ENCODE data around the gene SDHA. TPM values are rescaled to one million over a fixed set of nuclear protein-coding genes. Genes with fewer than 3 reads are reported as not detected.

Gene SDHA
- total and polyA plus RNA-seq, 10 of the 15 experiments (the other 5 are each of a cell fraction or from before 2014, with no cell fraction given): 63.3 to 205 (median 104) TPM

GRCh38 chr5:197892-198489 lies 20.1 kb upstream of the SDHA start:
- SMC1A ChIA-PET (ENCODE audit: uncharacterized antibody, unreplicated experiment): no interaction called here
- RAD21 ChIA-PET (ENCODE audit: unreplicated experiment): no interaction called here
- Histone ChIP-seq H3K36me3 (ENCODE audit: control insufficient read depth in 2 of 2, insufficient read depth in 2 of 2, low read length in 1 of 2) (no peaks in the 10 kb centered on the region), H3K4me1 (ENCODE audit: control insufficient read depth, insufficient read depth, low read length) (no peaks in the 10 kb centered on the region), H3K27me3 (replicated peaks in 1 of 2; ENCODE audit: control insufficient read depth in 2 of 2, insufficient read depth in 2 of 2, low read length in 1 of 2) (no peaks in the 10 kb centered on the region), H3K9ac (ENCODE audit: control insufficient read depth, insufficient read depth, low read length) (no peak overlapping the region), H3K4me3 (no peak overlapping the region), H4K20me1 (ENCODE audit: control insufficient read depth, insufficient read depth) (no peaks in the 10 kb centered on the region), H3K79me2 (ENCODE audit: control insufficient read depth, insufficient read depth, low read length) (no peaks in the 10 kb centered on the region), H3K4me2 (ENCODE audit: control insufficient read depth, insufficient read depth) (no peak overlapping the region), H2AFZ (ENCODE audit: control insufficient read depth, low read depth, low read length) (no peak overlapping the region), H3K9me3 (replicated peaks; ENCODE audit: control insufficient read depth, insufficient read depth, low read length) (no peaks in the 10 kb centered on the region), H3K27ac (ENCODE audit: control insufficient read depth, insufficient read depth) (no peak overlapping the region)
- TF ChIP-seq EP300 (IDR thresholded peaks at IDR 0.05; ENCODE audit: borderline replicate concordance in 1 of 2, control insufficient read depth in 1 of 2, low read depth in 2 of 2, low read length in 2 of 2) (no peak), IKZF2 (IDR thresholded peaks at IDR 0.05) (no peak), SMARCA5 (IDR thresholded peaks at IDR 0.05) (no peak), ZBED1 (IDR thresholded peaks at IDR 0.05; ENCODE audit: borderline replicate concordance) (no peak), SPI1 (IDR thresholded peaks at IDR 0.05; ENCODE audit: borderline replicate concordance, insufficient read depth, low read depth, low read length) (no peak), MYC (IDR thresholded peaks at IDR 0.05; ENCODE audit: insufficient read depth, insufficient read length, insufficient replicate concordance, low read length, severe bottlenecking) (no peak), POU2F2 (IDR thresholded peaks at IDR 0.05; ENCODE audit: borderline replicate concordance, low read depth, low read length) (no peak), SIX5 (IDR thresholded peaks at IDR 0.05; ENCODE audit: low read depth, low read length, severe bottlenecking) (no peak)
- TF ChIP-seq, protein P1, sequence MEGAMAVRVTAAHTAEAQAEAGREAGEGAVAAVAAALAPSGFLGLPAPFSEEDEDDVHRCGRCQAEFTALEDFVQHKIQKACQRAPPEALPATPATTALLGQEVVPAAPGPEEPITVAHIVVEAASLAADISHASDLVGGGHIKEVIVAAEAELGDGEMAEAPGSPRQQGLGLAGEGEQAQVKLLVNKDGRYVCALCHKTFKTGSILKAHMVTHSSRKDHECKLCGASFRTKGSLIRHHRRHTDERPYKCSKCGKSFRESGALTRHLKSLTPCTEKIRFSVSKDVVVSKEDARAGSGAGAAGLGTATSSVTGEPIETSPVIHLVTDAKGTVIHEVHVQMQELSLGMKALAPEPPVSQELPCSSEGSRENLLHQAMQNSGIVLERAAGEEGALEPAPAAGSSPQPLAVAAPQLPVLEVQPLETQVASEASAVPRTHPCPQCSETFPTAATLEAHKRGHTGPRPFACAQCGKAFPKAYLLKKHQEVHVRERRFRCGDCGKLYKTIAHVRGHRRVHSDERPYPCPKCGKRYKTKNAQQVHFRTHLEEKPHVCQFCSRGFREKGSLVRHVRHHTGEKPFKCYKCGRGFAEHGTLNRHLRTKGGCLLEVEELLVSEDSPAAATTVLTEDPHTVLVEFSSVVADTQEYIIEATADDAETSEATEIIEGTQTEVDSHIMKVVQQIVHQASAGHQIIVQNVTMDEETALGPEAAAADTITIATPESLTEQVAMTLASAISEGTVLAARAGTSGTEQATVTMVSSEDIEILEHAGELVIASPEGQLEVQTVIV (IDR thresholded peaks at IDR 0.05; ENCODE audit: borderline replicate concordance, partially characterized antibody): no peak
- no peak for ATAC-seq
- CTCF ChIA-PET: no interaction called here
- no peak for DNase-seq (ENCODE audit: low read depth, low spot score)
- POLR2A ChIA-PET: no interaction called here
- intact Hi-C loops (cut with micrococcal nuclease; ENCODE audit: unreplicated experiment) (no loop called here), in situ Hi-C loops (cut with MboI) (no loop called here)
- no peak for FAIRE-seq
- BruUV-seq (replicated peaks): no TSS peak
- WGBS (ENCODE audit: insufficient coverage, insufficient replicate concordance, low lambda C conversion rate, missing lambda C conversion rate): 85% methylated on average over 9 of the region's 12 CpGs

All from GM12878 (cell line).